Spleen (tissue), 11 donors: ENCODE results near the gene STING1. TPM values are rescaled to one million over a fixed set of nuclear protein-coding genes. Genes with fewer than 3 reads are reported as not detected.
"Not testable (repeated sequence)": the region's sequence is repeated elsewhere in the genome, so short reads cannot be mapped to it uniquely, and the experiment has no call there.

Source experiments
- DNase-seq: peaks from one replicate; pipeline ENCODE4 v3.0.0-alpha.2; 2020
- H3K27ac ChIP-seq, 8 donors: fragments of 200-600 bp; sonication (generic) in 7 of 8; 1 replicate in 4 of 8; 2 replicates in 4 of 8; pipeline versions ENCODE4 v1.5.0 to v1.8.0; 2016 to 2021; ENCODE audit warnings: inconsistent platforms in 4 of 8, mild to moderate bottlenecking in 4 of 8, moderate library complexity in 1 of 8
- H3K27me3 ChIP-seq, 7 donors: fragments of 200-600 bp; sonication (generic) in 6 of 7; replicated peaks in 1 of 7; 1 replicate in 4 of 7; 2 replicates in 3 of 7; pipeline versions ENCODE4 v1.5.0 to v1.8.0; 2016 to 2021; ENCODE audit warnings: inconsistent platforms in 3 of 7, mild to moderate bottlenecking in 1 of 7
- H3K36me3 ChIP-seq, 6 donors: fragments of 200-600 bp; sonication (generic) in 5 of 6; 1 replicate in 4 of 6; 2 replicates in 2 of 6; pipeline versions ENCODE4 v1.5.0 to v1.8.0; 2016 to 2021; ENCODE audit warnings: inconsistent platforms in 2 of 6
- H3K4me1 ChIP-seq, 6 donors: fragments of 200-600 bp; sonication (generic) in 5 of 6; 1 replicate in 3 of 6; 2 replicates in 3 of 6; pipeline versions ENCODE4 v1.5.0 to v1.8.0; 2016 to 2021; ENCODE audit warnings: inconsistent platforms in 3 of 6
- H3K4me3 ChIP-seq, 8 donors: fragments of 200-600 bp; sonication (generic) in 7 of 8; 1 replicate in 4 of 8; 2 replicates in 4 of 8; pipeline versions ENCODE4 v1.5.0 to v1.8.0; 2016 to 2021; ENCODE audit warnings: inconsistent platforms in 4 of 8, mild to moderate bottlenecking in 4 of 8, moderate library complexity in 2 of 8
- H3K9me3 ChIP-seq, 8 donors: fragments of 200-600 bp; sonication (generic) in 7 of 8; 1 replicate in 4 of 8; 2 replicates in 4 of 8; pipeline versions ENCODE4 v1.5.0 to v1.8.0; 2016 to 2021; ENCODE audit warnings: inconsistent platforms in 4 of 8
- CTCF ChIP-seq, 11 experiments: fragments of 200-600 bp in 7 of 11; fragments of 450-650 bp in 4 of 11; sonication (generic) in 4 of 11; IDR thresholded peaks in 8 of 11; conservative IDR thresholded peaks in 3 of 11; 1 replicate in 7 of 11; 2 replicates in 4 of 11; pipeline versions ENCODE4 v1.4.0 to v1.8.0; 2016 to 2021; ENCODE audit warnings: antibody characterized with exemption in 11 of 11, inconsistent platforms in 4 of 11, mild to moderate bottlenecking in 1 of 11
- POLR2A ChIP-seq, 3 donors: fragments of 450-650 bp; IDR thresholded peaks; one replicate each; pipeline ENCODE4 v1.5.1; 2017; ENCODE audit warnings: antibody characterized with exemption in 3 of 3, mild to moderate bottlenecking in 1 of 3
- POLR2AphosphoS5 ChIP-seq, 3 donors: sonication (generic); formaldehyde crosslinking; IDR thresholded peaks; one replicate each; pipeline ENCODE4 v1.5.1; 2017; ENCODE audit warnings: antibody characterized with exemption in 3 of 3
- WGBS, 5 donors: extraction: QIAGEN DNeasy Blood & Tissue Kit in 3 of 5; methylation state at CpG; one replicate each; pipeline versions ENCODE4 v1.1.5 to v1.1.7; 2013 to 2018; 5-methylcytosine and 5-hydroxymethylcytosine counted together
- intact Hi-C: fragments of 100-400 bp; cut with DNase I; formaldehyde crosslinking; loops from one replicate; pipeline ENCODE4 v1.15.0; 2023; ENCODE audit warnings: low total_unique reads
- polyA plus RNA-seq, 3 donors: library from polyadenylated mRNA; stranded (reverse); fragments of 200-250 nt; gene quantifications; one replicate each; pipeline ENCODE4 v1.2.1, GENCODE V29; 2013
- total RNA-seq, 7 donors: library from RNA; depleted of rRNA in 3 of 7; stranded (reverse); fragments of >200 nt in 3 of 7; fragmentation: NEBNext Ultra II Directional in 4 of 7; extraction: Animal tissue kit (Norgen Biotek cat#: 25700) in 4 of 7; gene quantifications; one replicate each; pipeline versions ENCODE4 v1.1.0 to v1.2.1, GENCODE V29; 2016 to 2021
- donor health status: healthy with polysubstance abuse.
- donor health status: DM: no; HTN: no; CAD: no; lungs with moderate emphysema.
- donor health status: DM: no; HTN: no; CAD: no.
- donor health status: Bipolar disorder and iron deficiency.
- donor health status: healthy.
- donor health status: DM: no; HTN: no; CAD: no.
- donor health status: DM: yes; HTN: yes; CAD: no.

The STING1 gene
- total and polyA plus RNA-seq, 10 donors, result 24.2 to 166 (median 104) TPM

- Histone ChIP-seq H3K4me3 (no peak overlapping the region), H3K27ac (no peak overlapping the region), H3K36me3 (peaks cover 0 to 34% (median 0%) of the 10 kb centered on the region in 6 donors), H3K9me3 (no peaks in the 10 kb centered on the region), H3K27me3 (no peaks in the 10 kb centered on the region), H3K4me1 (peaks cover 0 to 10% (median 0%) of the 10 kb centered on the region in 6 donors)
- no peak for TF ChIP-seq POLR2AphosphoS5 (IDR thresholded peaks at IDR 0.05)
- TF ChIP-seq CTCF (IDR thresholded peaks at IDR 0.05 in 8 of 11, conservative IDR thresholded peaks at IDR 0.05 in 3 of 11), result no peak
- TF ChIP-seq POLR2A (IDR thresholded peaks at IDR 0.05), result no peak
- WGBS, 5 donors, result 74 to 85% (median 78%) methylated on average over 5 of the region's 5 CpGs
- intact Hi-C loops, result no loop called here
- DNase-seq, result no peak
Measured at GRCh38 chr5:139446956-139447779, 35.4 kb downstream of the STING1 start.

GRCh38 chr5:139445325-139446170 lies 37.0 kb downstream of the STING1 start:
- no peak for DNase-seq
- no peak overlapping the region for H3K27ac ChIP-seq
- WGBS, 5 donors, result 72 to 80% (median 78%) methylated on average over 7 of the region's 7 CpGs

GRCh38 chr5:139443831-139444453 lies 38.6 kb downstream of the STING1 start:
- peak overlapping the region in 1 of 8 donors; percentile 23 for H3K27ac ChIP-seq

More at GRCh38 chr5:139445325-139446170, 37.0 kb downstream of the STING1 start:
- Histone ChIP-seq H3K4me3 (no peak overlapping the region), H3K36me3 (peaks cover 0 to 26% (median 0%) of the 10 kb centered on the region in 6 donors), H3K4me1 (peaks cover 0 to 10% (median 0%) of the 10 kb centered on the region in 6 donors), H3K27me3 (no peaks in the 10 kb centered on the region), H3K9me3 (no peaks in the 10 kb centered on the region)
- intact Hi-C loops, result no loop called here
- TF ChIP-seq CTCF (IDR thresholded peaks at IDR 0.05 in 8 of 11, conservative IDR thresholded peaks at IDR 0.05 in 3 of 11) (no peak), POLR2A (IDR thresholded peaks at IDR 0.05) (no peak), POLR2AphosphoS5 (IDR thresholded peaks at IDR 0.05) (no peak)

GRCh38 chr5:139440416-139440815 lies 42.1 kb downstream of the STING1 start:
- DNase-seq, H3K9me3 ChIP-seq, H3K27me3 ChIP-seq, intact Hi-C loops, H3K27ac ChIP-seq, H3K4me3 ChIP-seq, H3K36me3 ChIP-seq: not testable (repeated sequence)
- H3K4me1 ChIP-seq, result peaks cover 7 to 37% (median 14%) of the 10 kb centered on the region in 6 donors
- WGBS, 5 donors, result 96 to 98% (median 97%) methylated on average over 17 of the region's 17 CpGs

More at GRCh38 chr5:139443831-139444453, 38.6 kb downstream of the STING1 start:
- H3K4me1 ChIP-seq, result peaks cover 3 to 23% (median 8%) of the 10 kb centered on the region in 6 donors
- no peaks in the 10 kb centered on the region for H3K27me3 ChIP-seq
- intact Hi-C loops, result no loop called here
- H3K36me3 ChIP-seq, result peaks cover 0 to 17% (median 0%) of the 10 kb centered on the region in 6 donors
- 38 to 49% (median 47%) methylated on average over 4 of the region's 4 CpGs for WGBS, 5 donors
- no peak overlapping the region for H3K4me3 ChIP-seq
- no peak for TF ChIP-seq POLR2AphosphoS5 (IDR thresholded peaks at IDR 0.05)
- no peak for TF ChIP-seq CTCF (IDR thresholded peaks at IDR 0.05 in 8 of 11, conservative IDR thresholded peaks at IDR 0.05 in 3 of 11)
- no peak for TF ChIP-seq POLR2A (IDR thresholded peaks at IDR 0.05)
- H3K9me3 ChIP-seq, result no peaks in the 10 kb centered on the region
- no peak for DNase-seq
